BLaER1 treated with 17β-estradiol and CSF1 and Interleukin-3, amounts not matched to agents 10 nM and 100 nM (cell line): Measurements from ENCODE around the gene MCM9.
A peak's percentile ranks its signal among the peaks of the same experiment; 100 is the strongest.
"Not testable (repeated sequence)": the region's sequence is repeated elsewhere in the genome, so short reads cannot be mapped to it uniquely, and the experiment has no call there.

Source experiments
- H3K27ac ChIP-seq, 11 experiments: shearing (Covaris generic); formaldehyde crosslinking; 2 replicates each; pipeline ENCODE4 v1.8.1; 2022
- H3K27me3 ChIP-seq, 11 experiments: shearing (Covaris generic); formaldehyde crosslinking; 2 replicates each; pipeline ENCODE4 v1.8.1; 2022
- H3K36me3 ChIP-seq, 11 experiments: shearing (Covaris generic); formaldehyde crosslinking; 2 replicates each; pipeline ENCODE4 v1.8.1; 2022
- H3K4me1 ChIP-seq, 10 experiments: shearing (Covaris generic); formaldehyde crosslinking; 2 replicates each; pipeline ENCODE4 v1.8.1; 2022
- H3K4me2 ChIP-seq, 11 experiments: shearing (Covaris generic); formaldehyde crosslinking; 2 replicates each; pipeline ENCODE4 v1.8.1; 2022
- H3K4me3 ChIP-seq, 10 experiments: shearing (Covaris generic); formaldehyde crosslinking; 2 replicates each; pipeline ENCODE4 v1.8.1; 2022
- H3K9ac ChIP-seq, 11 experiments: shearing (Covaris generic); formaldehyde crosslinking; 2 replicates each; pipeline ENCODE4 v1.8.1; 2022
- H3K9me3 ChIP-seq, 11 experiments: shearing (Covaris generic); formaldehyde crosslinking; replicated peaks in 1 of 11; 2 replicates each; pipeline ENCODE4 v1.8.1; 2022
- H4K20me1 ChIP-seq, 11 experiments: shearing (Covaris generic); formaldehyde crosslinking; 2 replicates each; pipeline ENCODE4 v1.8.1; 2022
- Cebpa-rat ChIP-seq, 11 experiments: shearing (Covaris generic); IDR thresholded peaks; 2 replicates each; pipeline ENCODE4 v1.8.1; 2022

Gene MCM9

GRCh38 chr6:118775381-118775780 lies 159.6 kb downstream of the MCM9 start:
- Histone ChIP-seq H3K27me3 (no peaks in the 10 kb centered on the region), H3K36me3 (no peaks in the 10 kb centered on the region), H3K9me3 (no peaks in the 10 kb centered on the region), H3K4me1 (peaks cover 0 to 41% (median 6%) of the 10 kb centered on the region in 10 experiments; a peak in 11 of 20 replicates), H3K27ac (no peak overlapping the region), H3K4me3 (no peak overlapping the region), H3K4me2 (no peak overlapping the region), H3K9ac (no peak overlapping the region), H4K20me1 (no peaks in the 10 kb centered on the region)
- TF ChIP-seq Cebpa-rat (IDR thresholded peaks at IDR 0.05), result no peak

- H3K4me3 ChIP-seq, result no peak overlapping the region
- no peaks in the 10 kb centered on the region for H3K36me3 ChIP-seq
- no peak overlapping the region for H3K27ac ChIP-seq
- no peak overlapping the region for H3K4me2 ChIP-seq
- peaks cover 0 to 41% (median 6%) of the 10 kb centered on the region in 10 experiments; a peak in 13 of 20 replicates for H3K4me1 ChIP-seq
- no peak overlapping the region for H3K9ac ChIP-seq
- H4K20me1 ChIP-seq, result no peaks in the 10 kb centered on the region
- H3K9me3 ChIP-seq, result no peaks in the 10 kb centered on the region
- no peaks in the 10 kb centered on the region for H3K27me3 ChIP-seq
- no peak for TF ChIP-seq Cebpa-rat (IDR thresholded peaks at IDR 0.05)
Measured at GRCh38 chr6:118774581-118774980, 160.4 kb downstream of the MCM9 start.

GRCh38 chr6:118772886-118773285 lies 162.1 kb downstream of the MCM9 start:
- H4K20me1 ChIP-seq, result no peaks in the 10 kb centered on the region
- no peak overlapping the region for H3K27ac ChIP-seq
- H3K9me3 ChIP-seq, result no peaks in the 10 kb centered on the region
- H3K4me3 ChIP-seq, result no peak overlapping the region
- no peaks in the 10 kb centered on the region for H3K36me3 ChIP-seq
- H3K4me1 ChIP-seq, result peaks cover 0 to 56% (median 18%) of the 10 kb centered on the region in 10 experiments; a peak in 15 of 20 replicates
- H3K27me3 ChIP-seq, result no peaks in the 10 kb centered on the region
- no peak overlapping the region for H3K9ac ChIP-seq
- no peak for TF ChIP-seq Cebpa-rat (IDR thresholded peaks at IDR 0.05)
- no peak overlapping the region for H3K4me2 ChIP-seq

- H4K20me1 ChIP-seq, result no peaks in the 10 kb centered on the region
- H3K4me2 ChIP-seq, result peak overlapping the region in 3 of 11 experiments; percentile 77 to 84 (median 83); a peak in 5 of 22 replicates
- no peak overlapping the region for H3K4me3 ChIP-seq
- no peak for TF ChIP-seq Cebpa-rat (IDR thresholded peaks at IDR 0.05)
- no peak overlapping the region for H3K27ac ChIP-seq
- no peaks in the 10 kb centered on the region for H3K9me3 ChIP-seq
- peaks cover 0 to 61% (median 16%) of the 10 kb centered on the region in 10 experiments; a peak in 12 of 20 replicates for H3K4me1 ChIP-seq
- no peak overlapping the region for H3K9ac ChIP-seq
- H3K27me3 ChIP-seq, result no peaks in the 10 kb centered on the region
- no peaks in the 10 kb centered on the region for H3K36me3 ChIP-seq
Measured at GRCh38 chr6:118771253-118771652, 163.7 kb downstream of the MCM9 start.

- H3K27me3 ChIP-seq, result no peaks in the 10 kb centered on the region
- H3K4me1 ChIP-seq, result peaks cover 0 to 62% (median 16%) of the 10 kb centered on the region in 10 experiments; a peak in 12 of 20 replicates
- no peak overlapping the region for H3K4me3 ChIP-seq
- peak overlapping the region in 4 of 11 experiments; percentile 21 to 84 (median 80); a peak in 7 of 22 replicates for H3K4me2 ChIP-seq
- no peaks in the 10 kb centered on the region for H4K20me1 ChIP-seq
- no peak for TF ChIP-seq Cebpa-rat (IDR thresholded peaks at IDR 0.05)
- no peak overlapping the region for H3K27ac ChIP-seq
- H3K36me3 ChIP-seq, result no peaks in the 10 kb centered on the region
- H3K9me3 ChIP-seq, result no peaks in the 10 kb centered on the region
- no peak overlapping the region for H3K9ac ChIP-seq
Measured at GRCh38 chr6:118770835-118771234, 164.1 kb downstream of the MCM9 start.

GRCh38 chr6:118770112-118770788 lies 164.7 kb downstream of the MCM9 start:
- no peak for TF ChIP-seq Cebpa-rat (IDR thresholded peaks at IDR 0.05)
- no peaks in the 10 kb centered on the region for H3K36me3 ChIP-seq
- H3K9me3 ChIP-seq, result no peaks in the 10 kb centered on the region
- H4K20me1 ChIP-seq, result no peaks in the 10 kb centered on the region
- peaks cover 0 to 68% (median 16%) of the 10 kb centered on the region in 10 experiments; a peak in 12 of 20 replicates for H3K4me1 ChIP-seq
- no peak overlapping the region for H3K4me3 ChIP-seq
- peak overlapping the region in 5 of 11 experiments; percentile 58 to 87 (median 79); a peak in 7 of 22 replicates for H3K27ac ChIP-seq
- no peaks in the 10 kb centered on the region for H3K27me3 ChIP-seq
- H3K9ac ChIP-seq, result no peak overlapping the region
- H3K4me2 ChIP-seq, result peak overlapping the region in 5 of 11 experiments; percentile 1 to 84 (median 77); a peak in 8 of 22 replicates

- peaks cover 0 to 75% (median 19%) of the 10 kb centered on the region in 10 experiments; a peak in 12 of 20 replicates for H3K4me1 ChIP-seq
- peak in 7 of 11 experiments; percentile 22 to 75 (median 69); a peak in 8 of 22 replicates for TF ChIP-seq Cebpa-rat (IDR thresholded peaks at IDR 0.05)
- H4K20me1 ChIP-seq, result no peaks in the 10 kb centered on the region
- H3K9ac ChIP-seq, result peak overlapping the region in 5 of 11 experiments; percentile 48 to 73 (median 57); a peak in 7 of 22 replicates
- no peaks in the 10 kb centered on the region for H3K36me3 ChIP-seq
- H3K27ac ChIP-seq, result peak overlapping the region in 7 of 11 experiments; percentile 29 to 87 (median 79); a peak in 13 of 22 replicates
- H3K9me3 ChIP-seq, result no peaks in the 10 kb centered on the region
- peak overlapping the region in 8 of 11 experiments; percentile 23 to 84 (median 70); a peak in 14 of 22 replicates for H3K4me2 ChIP-seq
- H3K27me3 ChIP-seq, result no peaks in the 10 kb centered on the region
- H3K4me3 ChIP-seq, result no peak overlapping the region
Measured at GRCh38 chr6:118768904-118769325, 166.0 kb downstream of the MCM9 start.

- Histone ChIP-seq H3K4me3 (no peak overlapping the region), H3K27ac (peak overlapping the region in 7 of 11 experiments; percentile 29 to 87 (median 79); a peak in 13 of 22 replicates), H4K20me1 (no peaks in the 10 kb centered on the region), H3K4me2 (peak overlapping the region in 8 of 11 experiments; percentile 23 to 84 (median 70); a peak in 14 of 22 replicates), H3K4me1 (peaks cover 0 to 80% (median 19%) of the 10 kb centered on the region in 10 experiments; a peak in 12 of 20 replicates), H3K9me3 (no peaks in the 10 kb centered on the region), H3K36me3 (no peaks in the 10 kb centered on the region), H3K9ac (peak overlapping the region in 5 of 11 experiments; percentile 48 to 73 (median 57); a peak in 9 of 22 replicates), H3K27me3 (no peaks in the 10 kb centered on the region)
- no peak for TF ChIP-seq Cebpa-rat (IDR thresholded peaks at IDR 0.05)
Measured at GRCh38 chr6:118768441-118768840, 166.5 kb downstream of the MCM9 start.

- not testable (repeated sequence) for H3K9ac ChIP-seq, H3K4me3 ChIP-seq, H4K20me1 ChIP-seq, H3K27me3 ChIP-seq, H3K36me3 ChIP-seq, H3K9me3 ChIP-seq
- Histone ChIP-seq H3K4me2 (peak overlapping the region in 4 of 11 experiments; percentile 47 to 78 (median 70); a peak in 6 of 22 replicates), H3K27ac (peak overlapping the region in 4 of 11 experiments; percentile 43 to 62 (median 54); a peak in 5 of 22 replicates), H3K4me1 (peaks cover 0 to 100% (median 25%) of the 10 kb centered on the region in 10 experiments; a peak in 12 of 20 replicates)
Measured at GRCh38 chr6:118765316-118765715, 169.6 kb downstream of the MCM9 start.
